GM21360 (cell line): ENCODE results near the gene UBA1.

ENCODE experiments used
- ATAC-seq: cut with Tn5 transposase; IDR thresholded peaks from one replicate; pipeline ENCODE4 v1.9.1; 2021; ENCODE audit warnings: mild to moderate bottlenecking, moderate library complexity; ENCODE audit not compliant: unreplicated experiment

Gene UBA1

DNA sequence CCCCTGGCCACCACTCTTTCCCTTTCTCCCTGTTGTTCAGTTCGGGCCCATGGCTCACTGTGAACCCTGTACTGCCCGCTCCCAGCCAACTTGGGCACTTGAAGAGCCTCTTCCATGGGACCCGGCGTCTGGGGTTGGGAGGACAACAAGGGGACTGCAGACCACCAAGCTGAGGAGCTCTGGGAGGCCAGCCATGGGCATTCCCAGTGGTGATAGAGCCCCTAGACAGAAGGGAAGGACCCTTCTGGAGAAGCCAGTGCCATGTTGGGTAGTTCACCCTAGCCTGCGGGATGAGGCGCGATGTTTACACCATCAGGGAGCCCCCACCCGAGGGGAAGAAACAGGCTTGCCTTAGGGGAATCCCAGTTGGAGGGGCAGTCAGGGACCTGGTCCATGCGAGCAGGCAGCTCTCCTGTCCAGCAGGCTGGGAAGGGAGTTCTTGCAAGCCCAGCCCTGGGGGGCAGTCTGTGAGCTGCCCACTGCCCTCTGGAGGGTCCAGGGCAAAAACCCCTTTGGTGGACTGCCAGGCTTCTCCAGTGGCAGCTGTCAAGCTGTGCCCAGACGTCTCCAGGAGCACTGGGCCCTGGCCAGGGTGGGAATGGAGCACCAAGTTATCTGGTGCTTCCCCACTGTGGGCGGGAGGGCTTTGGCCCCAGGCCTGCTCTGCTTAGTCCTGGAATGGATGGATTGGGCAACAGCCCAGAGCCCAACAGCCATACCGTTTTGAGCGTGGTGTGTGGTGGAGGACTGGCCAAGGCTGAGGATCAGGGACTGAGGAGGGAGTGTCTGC lies 23.7 kb upstream of the UBA1 start:
- ATAC-seq: no peak

DNA sequence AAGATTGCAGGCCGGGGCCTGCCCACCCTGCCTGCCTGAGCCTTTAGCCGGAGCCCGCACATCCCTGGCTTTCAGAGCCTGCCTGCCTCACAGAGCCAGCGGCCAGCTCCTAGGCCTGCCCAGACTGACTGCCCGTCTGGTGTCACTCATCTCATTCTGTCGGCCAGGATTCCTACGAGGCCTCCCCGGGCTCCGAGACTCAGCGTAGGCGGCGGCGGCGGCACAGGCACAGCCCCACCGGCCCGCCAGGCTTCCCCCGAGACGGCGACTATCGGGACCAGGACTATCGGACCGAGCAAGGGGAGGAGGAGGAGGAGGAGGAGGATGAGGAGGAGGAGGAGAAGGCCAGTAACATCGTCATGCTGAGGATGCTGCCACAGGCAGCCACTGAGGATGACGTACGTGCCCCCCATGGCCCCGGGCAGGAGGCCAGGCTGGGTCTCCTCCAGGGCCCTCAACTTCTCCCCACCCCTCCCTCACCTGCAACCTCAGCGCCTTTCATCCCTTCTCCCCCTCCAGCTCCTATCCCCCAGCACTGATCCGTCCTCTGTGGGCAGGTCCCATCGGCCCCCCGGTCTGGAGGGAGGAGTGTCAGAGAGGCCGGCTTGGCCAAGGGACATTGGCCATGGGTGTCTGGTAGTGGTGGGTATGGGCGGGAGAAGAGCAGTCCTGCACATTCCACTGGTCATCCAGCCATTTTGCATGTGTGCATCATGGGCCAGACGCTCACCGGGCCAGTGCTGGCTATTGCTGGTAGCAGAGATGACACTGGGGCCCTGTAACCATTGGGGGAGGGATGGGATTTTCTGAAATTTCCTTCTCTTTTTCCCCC lies 22.6 kb upstream of the UBA1 start:
- ATAC-seq: no peak

GRCh38 chrX:47171996-47172395 lies 21.6 kb upstream of the UBA1 start:
- no peak for ATAC-seq

- ATAC-seq: no peak
Observed at GRCh38 chrX:47172549-47172948, 21.1 kb upstream of the UBA1 start.

GRCh38 chrX:47172971-47173792 lies 20.4 kb upstream of the UBA1 start:
- ATAC-seq: no peak

DNA sequence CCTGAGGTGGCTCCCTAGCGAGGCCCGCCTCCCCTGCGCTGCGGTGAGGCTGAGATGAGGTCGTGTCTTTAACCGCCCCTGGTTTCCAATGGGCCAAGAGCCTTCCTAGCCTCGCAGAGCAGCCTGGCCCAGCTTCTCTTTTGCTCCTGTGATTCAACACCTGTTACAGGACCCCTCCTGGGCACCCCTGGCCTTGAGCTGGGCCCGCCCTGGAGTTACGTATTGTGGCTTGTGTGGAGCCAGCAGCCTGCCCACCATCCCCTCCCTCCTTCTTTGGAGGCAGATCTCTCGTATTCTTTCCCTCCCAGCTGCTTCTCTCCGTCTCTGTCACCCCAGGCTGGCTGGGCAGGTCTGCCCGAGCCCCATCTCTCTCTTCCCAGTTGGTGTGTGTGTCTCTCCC lies 19.3 kb upstream of the UBA1 start:
- no peak for ATAC-seq

DNA sequence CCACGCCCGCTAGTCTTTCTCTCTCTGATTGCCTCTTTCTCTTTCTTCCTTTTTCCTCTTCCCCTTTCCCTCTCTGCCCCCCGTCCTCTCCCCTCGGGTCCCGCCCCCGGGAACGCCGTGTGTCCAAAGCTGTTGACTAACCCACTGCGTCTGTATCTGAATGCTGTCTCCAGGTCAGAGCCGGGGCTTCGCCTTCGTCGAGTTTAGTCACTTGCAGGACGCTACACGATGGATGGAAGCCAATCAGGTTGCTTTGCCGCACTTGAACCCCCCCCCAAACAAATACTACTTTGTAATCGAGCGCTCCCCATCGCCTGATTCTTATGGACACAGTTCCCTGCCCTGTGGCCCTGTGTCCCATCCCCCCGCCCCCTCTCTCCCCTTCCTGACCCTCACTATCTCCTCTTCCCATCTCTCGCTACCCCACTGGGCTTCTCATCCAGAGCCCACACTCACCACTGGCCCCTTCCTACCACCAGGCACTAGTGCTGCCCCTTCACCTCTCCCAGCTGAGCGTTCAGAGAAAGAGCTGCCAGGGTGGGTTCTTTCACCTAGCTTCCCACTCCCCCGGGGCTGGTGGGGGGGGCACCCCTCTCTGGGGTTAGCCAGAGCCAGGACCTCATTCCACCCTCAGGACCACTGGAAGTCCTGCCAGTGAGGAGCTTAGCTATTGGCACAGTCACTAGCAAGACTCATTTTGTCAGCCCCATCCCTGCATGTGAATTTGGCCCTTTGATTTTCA lies 18.6 kb upstream of the UBA1 start:
- ATAC-seq: no peak

DNA sequence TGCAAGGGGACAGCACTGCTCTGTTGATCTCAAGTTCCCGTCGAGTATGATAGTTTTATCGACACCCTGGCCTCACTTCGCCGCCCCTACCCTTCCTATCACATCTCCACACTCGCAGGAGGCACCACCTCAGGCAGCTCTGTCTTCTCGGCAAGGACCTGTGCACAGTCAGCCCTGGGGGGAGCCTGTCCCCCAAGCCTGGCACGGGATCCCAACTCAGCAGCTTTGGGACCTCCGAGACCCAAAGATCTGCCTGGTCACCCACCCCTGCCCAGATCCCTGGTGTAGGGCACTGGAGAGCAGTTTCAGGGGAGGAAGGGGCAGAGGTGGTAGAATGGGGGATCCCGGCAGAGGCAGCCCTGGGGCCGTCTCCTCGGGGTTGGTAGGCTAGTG lies 18.0 kb upstream of the UBA1 start:
- ATAC-seq: no peak

DNA sequence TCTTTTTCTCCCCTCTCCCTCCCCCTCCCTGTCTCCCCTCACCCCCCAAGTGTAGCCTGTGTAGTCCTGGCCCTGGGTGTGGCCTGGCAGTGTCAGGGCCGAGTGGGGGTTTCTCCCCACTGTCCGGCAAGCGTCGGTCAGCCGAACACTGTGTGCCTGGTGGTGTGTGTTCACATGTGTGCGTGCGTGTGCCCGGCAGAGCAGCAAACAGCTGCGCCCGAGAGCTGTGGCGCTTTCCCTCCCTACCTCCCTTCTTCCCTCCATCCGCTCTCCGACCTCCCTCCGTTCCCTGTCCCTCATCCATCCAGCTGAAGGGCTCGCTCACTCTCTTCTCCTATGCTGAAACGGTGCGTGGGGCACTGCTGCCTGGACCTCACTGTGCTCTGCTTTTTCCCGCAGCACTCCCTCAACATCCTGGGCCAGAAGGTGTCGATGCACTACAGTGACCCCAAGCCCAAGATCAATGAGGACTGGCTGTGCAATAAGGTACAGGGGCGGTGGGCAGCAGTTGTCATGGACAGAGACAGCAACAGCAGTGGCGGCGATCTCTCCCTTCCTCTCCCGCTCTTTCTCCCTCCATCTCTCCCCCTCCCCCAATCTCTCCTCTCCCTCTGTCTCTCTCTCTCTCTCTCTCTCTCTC lies 17.4 kb upstream of the UBA1 start:
- ATAC-seq: no peak

- no peak for ATAC-seq
Observed at GRCh38 chrX:47177079-47177478, 16.6 kb upstream of the UBA1 start.

DNA sequence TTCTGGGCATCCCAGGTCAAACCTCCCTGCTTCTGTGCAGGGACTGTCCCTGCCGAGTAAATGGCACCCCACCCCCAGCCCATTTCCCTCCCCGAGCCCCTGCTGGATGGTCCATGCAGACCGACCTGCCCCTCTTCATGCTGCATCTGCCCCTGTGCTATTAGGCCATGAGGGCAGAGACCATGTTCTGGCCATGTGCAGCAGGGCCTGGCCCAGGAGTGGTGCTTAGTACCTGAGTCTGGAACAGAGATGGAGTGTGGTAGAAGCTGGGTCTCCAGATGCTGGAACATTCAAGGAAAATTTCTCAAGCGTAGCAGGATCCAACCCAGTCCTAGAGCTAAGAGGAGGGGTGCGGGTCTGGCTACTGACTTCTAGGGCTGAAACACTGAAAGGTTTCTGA lies 15.3 kb upstream of the UBA1 start:
- no peak for ATAC-seq

GRCh38 chrX:47179221-47179927 lies 14.3 kb upstream of the UBA1 start:
- no peak for ATAC-seq

- ATAC-seq: no peak
Observed at GRCh38 chrX:47179928-47180255, 13.7 kb upstream of the UBA1 start.

- ATAC-seq: no peak
Observed at GRCh38 chrX:47180346-47180745, 13.3 kb upstream of the UBA1 start.

DNA sequence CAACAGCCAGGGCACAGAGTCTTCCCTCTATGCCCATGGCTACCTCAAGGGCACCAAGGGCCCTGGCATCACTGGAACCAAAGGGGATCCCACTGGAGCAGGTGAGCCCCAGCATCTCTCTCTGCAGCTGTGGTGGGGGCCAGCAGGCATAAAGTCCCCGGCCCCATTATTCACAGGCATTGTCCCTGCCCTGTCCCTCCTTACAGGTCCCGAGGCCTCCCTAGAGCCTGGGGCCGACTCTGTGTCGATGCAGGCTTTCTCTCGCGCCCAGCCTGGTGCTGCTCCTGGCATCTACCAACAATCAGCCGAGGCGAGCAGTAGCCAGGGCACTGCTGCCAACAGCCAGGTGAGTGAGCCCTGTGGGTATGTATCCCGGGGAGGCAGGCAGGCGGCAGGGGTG lies 12.3 kb upstream of the UBA1 start:
- no peak for ATAC-seq

GRCh38 chrX:47182106-47182700 lies 11.4 kb upstream of the UBA1 start:
- no peak for ATAC-seq

DNA sequence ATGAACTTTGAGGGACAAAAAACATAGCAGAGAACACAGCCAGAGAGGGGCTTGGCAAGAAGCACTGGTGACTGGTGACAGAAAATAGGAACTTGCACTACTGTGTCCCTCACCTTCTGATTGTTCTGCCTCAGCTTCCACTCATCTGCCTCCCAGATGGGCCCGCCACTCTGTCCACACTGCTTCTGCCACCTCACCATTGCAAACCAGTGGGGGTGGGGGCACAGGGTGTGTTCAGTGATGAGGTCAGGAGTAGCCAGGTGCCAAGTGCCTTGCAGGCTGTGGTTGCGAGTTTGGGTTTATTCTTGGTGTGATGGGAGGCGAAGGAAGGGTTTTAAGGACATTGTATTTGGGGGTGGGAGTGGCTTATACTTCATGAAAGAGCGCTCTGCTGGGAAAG lies 9.1 kb upstream of the UBA1 start:
- ATAC-seq: no peak

GRCh38 chrX:47185241-47185640 lies 8.4 kb upstream of the UBA1 start:
- ATAC-seq: no peak

GRCh38 chrX:47186096-47186740 lies 7.4 kb upstream of the UBA1 start:
- no peak for ATAC-seq
